ENCODE measurements around the gene KAZN.
A peak's percentile ranks its signal among the peaks of the same experiment; 100 is the strongest.
"Not testable (repeated sequence)": the region's sequence is repeated elsewhere in the genome, so short reads cannot be mapped to it uniquely, and the experiment has no call there.

The KAZN gene

GRCh38 chr1:15027515-15027986 is 429.1 kb downstream of the KAZN start:
- peak; percentile 25 for DNase-seq

DNA sequence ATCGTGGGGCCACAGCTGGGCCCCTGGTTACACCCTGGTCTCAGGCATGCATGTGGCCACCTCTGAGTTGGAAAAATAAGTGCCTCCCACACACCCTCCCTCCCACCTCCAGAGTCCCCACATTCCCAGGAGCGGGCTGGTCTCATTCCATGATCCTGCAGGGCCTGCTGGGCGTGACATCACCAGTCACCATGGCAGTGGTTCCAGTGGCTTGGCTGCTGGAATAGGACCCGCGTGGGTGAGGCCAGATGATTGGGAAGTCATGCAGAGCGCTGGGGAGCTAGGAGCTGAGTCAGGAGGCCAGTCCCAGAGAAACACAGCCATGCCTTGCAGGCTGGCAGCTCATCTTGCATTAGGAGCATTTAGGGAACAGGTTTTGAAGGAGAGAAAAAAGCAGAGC is 429.6 kb downstream of the KAZN start:
- peak; percentile 71 for DNase-seq

DNA sequence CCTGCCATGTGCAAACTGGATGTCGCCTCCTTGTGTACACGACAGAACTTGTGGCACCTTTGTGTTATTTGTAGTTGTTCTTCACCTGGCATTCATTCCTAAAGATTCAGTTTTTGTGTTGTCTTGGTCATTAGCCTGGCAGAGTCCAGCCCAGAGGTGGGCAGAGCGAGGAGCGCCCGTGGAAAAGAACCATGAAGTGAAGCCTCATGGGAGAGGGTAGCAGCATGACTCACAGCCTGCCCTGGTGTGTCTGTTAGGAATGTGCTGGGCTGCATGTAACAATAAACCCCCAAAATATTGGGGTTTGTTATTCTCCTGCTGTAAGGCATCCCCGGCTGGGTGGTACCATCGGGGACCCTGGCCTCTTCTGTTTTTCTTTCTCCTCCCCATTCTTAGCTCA is 430.1 kb downstream of the KAZN start:
- no peak for DNase-seq

GRCh38 chr1:15029036-15029435 is 430.6 kb downstream of the KAZN start:
- no peak for DNase-seq

DNA sequence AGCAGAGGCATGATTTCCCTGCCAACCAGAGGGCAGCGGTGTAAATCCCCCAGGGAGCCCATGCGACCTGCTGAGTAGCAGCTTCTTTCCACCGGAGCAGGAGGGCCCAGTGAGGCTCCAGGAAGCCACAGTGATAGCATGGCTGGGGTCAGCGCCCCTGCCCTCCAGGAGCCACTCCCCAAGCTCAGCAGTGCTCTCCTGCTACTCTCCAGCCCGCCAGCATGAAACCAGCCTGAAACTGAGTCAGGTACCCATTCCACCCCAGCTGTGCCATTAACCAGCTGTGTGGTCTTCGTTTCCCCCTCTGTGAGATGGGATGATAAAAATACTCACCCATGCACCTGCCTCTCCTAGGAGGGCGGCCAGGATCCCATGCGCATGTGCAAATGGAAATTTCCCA is 431.3 kb downstream of the KAZN start:
- no peak for DNase-seq

DNA sequence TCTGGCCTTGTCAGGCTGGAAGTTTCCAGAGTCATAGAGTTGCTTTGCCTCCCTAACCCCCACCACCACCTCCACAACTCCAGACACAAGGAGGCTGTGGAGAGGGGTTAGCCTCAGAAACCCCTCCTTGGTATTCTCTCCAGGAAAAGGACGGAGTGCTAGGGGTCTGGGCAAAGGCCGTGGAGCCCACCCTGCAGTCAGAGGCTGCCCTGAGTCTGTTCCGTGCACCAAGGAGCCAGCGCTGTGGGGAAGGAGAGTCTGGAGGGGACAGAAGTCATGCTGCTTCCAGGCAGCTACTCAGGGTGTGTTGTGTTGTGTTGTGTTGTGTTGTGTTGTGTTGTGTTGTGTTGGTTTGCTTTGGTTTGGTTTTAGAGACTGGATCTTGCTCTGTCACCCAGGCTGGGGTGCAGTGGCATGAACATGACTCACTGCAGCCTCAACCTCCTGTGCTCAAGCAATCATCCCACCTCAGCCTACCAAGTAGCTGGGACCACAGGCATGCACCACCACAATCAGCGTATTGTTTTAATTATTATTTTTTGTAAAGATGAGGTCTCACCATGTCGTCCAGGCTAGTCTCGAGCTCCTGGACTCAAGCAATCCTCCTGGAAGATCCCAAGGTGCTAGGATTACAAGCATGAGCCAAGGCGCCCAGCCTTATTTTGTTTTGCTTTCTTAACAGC is 432.9 kb downstream of the KAZN start:
- DNase-seq: no peak

DNA sequence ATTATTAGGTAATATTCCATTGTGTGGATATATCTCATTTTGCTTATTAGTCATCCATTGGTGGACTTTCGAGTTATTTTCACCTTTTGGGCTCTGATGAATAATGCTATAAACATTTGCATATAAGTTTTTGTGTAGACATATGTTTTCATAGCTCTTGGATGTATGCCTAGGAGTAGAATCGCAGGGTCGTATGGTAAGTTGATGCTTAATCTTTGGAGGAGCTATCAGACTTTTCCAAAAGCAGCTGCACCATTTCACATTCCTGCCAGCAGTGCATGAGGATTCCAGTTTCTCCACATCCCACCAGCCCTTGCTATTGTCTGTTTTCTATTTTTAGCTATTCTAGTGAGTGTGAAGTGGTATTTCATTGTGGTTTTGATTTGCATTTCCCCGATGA is 434.8 kb downstream of the KAZN start:
- DNase-seq: peak; percentile 26

DNA sequence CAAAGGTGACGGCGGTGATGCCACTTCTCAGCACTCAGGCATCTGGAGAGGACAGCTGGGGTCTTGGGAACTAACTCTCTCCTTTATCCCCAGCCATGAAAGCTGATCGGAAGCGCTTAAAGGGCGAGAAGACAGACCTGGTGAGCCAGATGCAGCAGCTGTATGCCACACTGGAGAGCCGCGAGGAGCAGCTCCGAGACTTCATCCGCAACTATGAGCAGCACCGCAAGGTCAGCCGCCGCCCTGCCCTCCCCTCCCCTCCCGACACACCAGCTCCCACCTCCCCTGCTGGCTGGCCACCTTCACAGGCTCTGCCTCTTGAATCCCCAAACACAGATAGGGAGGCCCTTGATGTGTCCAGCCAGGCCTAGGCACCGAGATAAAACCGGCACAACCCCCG is 436.2 kb downstream of the KAZN start:
- no peak for DNase-seq

DNA sequence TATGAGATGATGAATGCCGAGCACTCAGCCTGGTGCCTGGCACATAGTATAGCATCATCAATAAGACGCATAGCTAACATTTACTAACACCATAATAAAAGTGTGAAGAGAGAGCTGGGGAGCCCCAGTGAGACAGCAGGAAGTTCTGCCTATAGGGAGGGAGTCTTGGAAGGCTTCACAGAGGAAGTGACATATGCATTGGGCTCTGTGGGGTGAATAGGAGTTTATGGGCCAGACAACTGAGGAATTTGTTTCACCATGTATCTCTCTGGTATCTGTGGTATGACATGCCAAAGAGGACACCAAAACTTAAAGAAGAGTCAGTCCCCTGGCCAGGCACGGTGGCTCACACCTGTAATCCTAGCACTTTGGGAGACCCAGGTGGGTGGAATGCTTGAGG is 436.8 kb downstream of the KAZN start:
- no peak for DNase-seq

GRCh38 chr1:15036101-15036500 is 437.6 kb downstream of the KAZN start:
- no peak for DNase-seq

- DNase-seq: peak; percentile 36
Measured at GRCh38 chr1:15038232-15039016, 439.9 kb downstream of the KAZN start.

GRCh38 chr1:15039017-15039648 is 440.6 kb downstream of the KAZN start:
- DNase-seq: no peak

DNA sequence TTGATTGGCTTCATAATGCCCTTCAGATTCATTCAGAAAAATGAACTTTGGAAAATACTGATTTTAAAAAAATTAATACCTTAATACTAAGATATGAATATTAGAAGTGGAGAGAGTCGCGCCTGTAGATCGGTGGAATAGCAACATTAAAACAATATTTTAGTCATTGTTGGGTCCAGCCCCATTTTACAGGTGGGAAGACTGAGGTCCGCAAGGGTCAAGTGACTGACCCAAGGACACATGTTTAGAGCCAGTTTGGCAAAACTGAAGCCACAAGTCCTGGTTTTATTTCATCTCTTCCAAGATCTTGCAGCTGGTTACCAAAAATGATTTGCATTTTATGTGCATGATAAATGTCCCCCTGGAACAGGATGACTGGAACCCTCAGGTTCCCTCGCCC is 441.4 kb downstream of the KAZN start:
- DNase-seq: no peak

GRCh38 chr1:15040685-15041084 is 442.2 kb downstream of the KAZN start:
- not testable (repeated sequence) for DNase-seq

DNA sequence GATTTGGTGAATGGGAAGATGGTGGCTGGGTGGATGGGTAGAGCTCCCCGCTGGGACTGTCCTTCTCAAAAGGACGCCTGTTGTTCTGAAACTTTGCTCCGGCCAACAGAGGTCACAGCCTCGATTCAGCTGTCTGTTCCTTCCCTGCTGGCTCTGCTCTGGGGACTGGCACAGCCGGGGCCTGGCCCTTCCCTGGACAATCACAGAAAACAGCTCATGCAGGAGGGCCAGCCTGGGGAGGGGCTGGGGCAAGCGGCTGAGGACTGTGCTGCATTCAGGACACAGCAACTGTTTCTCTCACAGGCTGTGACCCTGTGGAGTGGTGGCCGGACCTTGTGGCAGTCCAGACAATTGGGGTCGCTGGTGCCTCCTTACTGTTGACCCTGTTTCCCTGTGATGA is 444.4 kb downstream of the KAZN start:
- DNase-seq: no peak

- no peak for DNase-seq
Measured at GRCh38 chr1:15043934-15044333, 445.4 kb downstream of the KAZN start.

- DNase-seq: no peak
Measured at GRCh38 chr1:15045123-15045522, 446.6 kb downstream of the KAZN start.

- DNase-seq: peak; percentile 62
Measured at GRCh38 chr1:15046487-15047165, 448.1 kb downstream of the KAZN start.

- no peak for DNase-seq
Measured at GRCh38 chr1:15047237-15047636, 448.8 kb downstream of the KAZN start.

GRCh38 chr1:15048437-15048980 is 450.0 kb downstream of the KAZN start:
- DNase-seq: no peak

GRCh38 chr1:15049067-15049466 is 450.6 kb downstream of the KAZN start:
- DNase-seq: no peak

DNA sequence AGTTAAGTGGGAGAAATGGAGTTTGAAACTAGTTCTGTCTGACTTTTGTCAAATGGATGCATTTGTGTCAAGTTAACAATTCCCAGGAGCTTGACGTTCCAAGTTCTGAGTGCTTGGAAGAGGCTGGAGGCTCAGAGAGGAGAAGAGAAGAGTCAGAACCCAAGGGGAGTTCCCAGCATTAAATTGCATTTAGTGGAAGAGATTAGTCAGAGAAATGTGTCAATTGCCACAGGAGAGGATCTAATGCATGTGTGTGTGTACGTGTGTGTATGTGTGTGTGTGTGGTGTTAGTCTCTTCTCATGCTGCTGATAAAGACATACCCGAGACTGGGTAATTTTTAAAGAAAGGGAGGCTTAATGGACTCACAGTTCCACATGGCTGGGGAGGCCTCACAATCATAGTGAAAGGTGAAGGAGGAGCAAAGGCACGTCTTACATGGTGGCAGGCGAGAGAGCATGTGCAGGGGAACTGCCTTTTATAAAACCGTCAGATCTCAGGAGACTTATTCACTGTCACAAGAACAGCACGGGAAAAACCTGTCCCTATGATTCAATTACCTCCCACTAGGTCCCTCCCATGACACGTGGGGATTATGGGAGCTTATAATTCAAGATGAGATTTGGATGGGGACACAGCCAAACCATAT is 453.5 kb downstream of the KAZN start:
- no peak for DNase-seq

- DNase-seq: no peak
Measured at GRCh38 chr1:15053153-15053552, 454.7 kb downstream of the KAZN start.

All from NCI-H226 (cell line).